A673 (cell line): ENCODE measurements around the gene MRM1. TPM values are rescaled to one million over a fixed set of nuclear protein-coding genes. Genes with fewer than 3 reads are reported as not detected.

Experiments used
- BruUV-seq: library from RNA; stranded (reverse); fragments of 400-500 nt; replicated peaks from 2 replicates; lab custom pipeline; 2021; lab: Mats Ljungman, UMichigan
- CTCF ChIA-PET: fragments of 300-600 bp; sonication (Branson Sonifier 250); formaldehyde crosslinking; loops from one replicate; lab custom pipeline; 2022; ENCODE audit warnings: antibody characterized with exemption; lab: Charles Lee
- POLR2A ChIA-PET: fragments of 300-600 bp; sonication (Branson Sonifier 250); formaldehyde crosslinking; loops from one replicate; lab custom pipeline; 2022; ENCODE audit warnings: antibody characterized with exemption; ENCODE audit not compliant: low non-redundant PET; lab: Charles Lee
- DNase-seq: peaks from one replicate; pipeline ENCODE4 v3.0.0-alpha.2; 2015; ENCODE audit warnings: low spot score
- H3K27ac ChIP-seq: fragments of 200-600 bp; sonication (generic); 2 replicates; pipeline ENCODE4 v1.5.1; 2016; ENCODE audit warnings: mixed run types, low read depth, mild to moderate bottlenecking, mixed read lengths, antibody characterized with exemption, low read length; ENCODE audit not compliant: poor library complexity, severe bottlenecking
- H3K27me3 ChIP-seq: fragments of 200-600 bp; sonication (generic); replicated peaks from 2 replicates; pipeline ENCODE4 v1.6.1; 2017; ENCODE audit warnings: mixed run types, low read depth, mild to moderate bottlenecking, mixed read lengths, antibody characterized with exemption, low read length; ENCODE audit not compliant: insufficient read depth, poor library complexity
- H3K36me3 ChIP-seq: fragments of 200-600 bp; sonication (generic); 2 replicates; pipeline ENCODE4 v1.6.1; 2016; ENCODE audit warnings: mixed run types, mild to moderate bottlenecking, mixed read lengths, antibody characterized with exemption, low read length; ENCODE audit not compliant: insufficient read depth, poor library complexity, severe bottlenecking
- H3K4me1 ChIP-seq: fragments of 200-600 bp; sonication (generic); 2 replicates; pipeline ENCODE4 v1.6.1; 2017; ENCODE audit warnings: mixed run types, mild to moderate bottlenecking, mixed read lengths, antibody characterized with exemption, low read length; ENCODE audit not compliant: insufficient read depth, poor library complexity, severe bottlenecking
- H3K4me3 ChIP-seq: fragments of 200-600 bp; sonication (generic); 2 replicates; pipeline ENCODE4 v1.5.1; 2016; ENCODE audit warnings: low read depth, mixed run types, mild to moderate bottlenecking, mixed read lengths, low read length; ENCODE audit not compliant: poor library complexity, severe bottlenecking
- H3K9me3 ChIP-seq: fragments of 200-600 bp; sonication (generic); 2 replicates; pipeline ENCODE4 v1.6.1; 2016; ENCODE audit warnings: mixed run types, low read depth, mild to moderate bottlenecking, mixed read lengths, antibody characterized with exemption, low read length; ENCODE audit not compliant: poor library complexity, severe bottlenecking
- CTCF ChIP-seq: fragments of 300-800, 200-600 bp; sonication (generic); conservative IDR thresholded peaks from 2 replicates; pipeline ENCODE4 v1.5.1; 2017; ENCODE audit warnings: low read depth, mild to moderate bottlenecking, antibody characterized with exemption, low read length, moderate library complexity, mixed read lengths
- EZH2 ChIP-seq: fragments of 200-600 bp; sonication (generic); IDR thresholded peaks from 2 replicates; pipeline ENCODE4 v1.6.1; 2017; ENCODE audit warnings: borderline replicate concordance, low read depth, mild to moderate bottlenecking, mixed read lengths, antibody characterized with exemption, low read length; ENCODE audit not compliant: poor library complexity, severe bottlenecking
- intact Hi-C: fragments of 100-400 bp; cut with micrococcal nuclease; formaldehyde crosslinking; loops from one replicate; pipeline ENCODE4 v1.10.0; 2022; ENCODE audit not compliant: unreplicated experiment
- total RNA-seq: library from RNA; stranded (reverse); gene quantifications from 2 replicates; pipeline ENCODE4 v1.2.3, GENCODE V29; 2021

Gene MRM1
- total RNA-seq, 1 experiment from 2014 or later = 6.5 TPM

DNA sequence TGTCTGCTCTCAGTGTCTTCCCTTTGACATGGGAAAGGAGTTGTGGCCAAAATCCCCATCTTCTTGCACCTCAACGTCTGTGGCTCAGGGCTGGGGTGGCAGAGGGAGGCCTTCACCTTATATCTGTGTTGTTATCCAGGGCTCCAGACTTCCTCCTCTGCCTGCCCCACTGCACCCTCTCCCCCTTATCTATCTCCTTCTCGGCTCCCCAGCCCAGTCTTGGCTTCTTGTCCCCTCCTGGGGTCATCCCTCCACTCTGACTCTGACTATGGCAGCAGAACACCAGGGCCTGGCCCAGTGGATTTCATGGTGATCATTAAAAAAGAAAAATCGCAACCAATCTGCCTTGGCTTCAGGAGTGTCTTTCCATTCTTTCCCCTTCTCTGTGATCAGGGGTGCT is 918 bp upstream of the MRM1 start:
- H3K9me3 ChIP-seq = no peaks in the 10 kb centered on the region
- DNase-seq = no peak
- no peaks in the 10 kb centered on the region for H3K27me3 ChIP-seq
- H3K27ac ChIP-seq = no peak overlapping the region
- intact Hi-C loops = no loop called here
- H3K4me3 ChIP-seq = no peak overlapping the region
- TF ChIP-seq CTCF = no peak
- no peak for TF ChIP-seq EZH2
- BruUV-seq = no TSS peak
- no peaks in the 10 kb centered on the region for H3K36me3 ChIP-seq
- ChIA-PET CTCF (no interaction called here), POLR2A (no interaction called here)
- H3K4me1 ChIP-seq = no peaks in the 10 kb centered on the region

- ChIA-PET CTCF (no interaction called here), POLR2A (no interaction called here)
- no peaks in the 10 kb centered on the region for H3K9me3 ChIP-seq
- no peaks in the 10 kb centered on the region for H3K4me1 ChIP-seq
- H3K36me3 ChIP-seq = no peaks in the 10 kb centered on the region
- peak overlapping the region; percentile 57 for H3K27ac ChIP-seq
- TF ChIP-seq EZH2 (no peak), CTCF (no peak)
- intact Hi-C loops = no loop called here
- BruUV-seq = no TSS peak
- peak overlapping the region; percentile 73 for H3K4me3 ChIP-seq
- no peak for DNase-seq
- H3K27me3 ChIP-seq = no peaks in the 10 kb centered on the region
Measured at GRCh38 chr17:36600936-36601302, 464 bp upstream of the MRM1 start.

DNA sequence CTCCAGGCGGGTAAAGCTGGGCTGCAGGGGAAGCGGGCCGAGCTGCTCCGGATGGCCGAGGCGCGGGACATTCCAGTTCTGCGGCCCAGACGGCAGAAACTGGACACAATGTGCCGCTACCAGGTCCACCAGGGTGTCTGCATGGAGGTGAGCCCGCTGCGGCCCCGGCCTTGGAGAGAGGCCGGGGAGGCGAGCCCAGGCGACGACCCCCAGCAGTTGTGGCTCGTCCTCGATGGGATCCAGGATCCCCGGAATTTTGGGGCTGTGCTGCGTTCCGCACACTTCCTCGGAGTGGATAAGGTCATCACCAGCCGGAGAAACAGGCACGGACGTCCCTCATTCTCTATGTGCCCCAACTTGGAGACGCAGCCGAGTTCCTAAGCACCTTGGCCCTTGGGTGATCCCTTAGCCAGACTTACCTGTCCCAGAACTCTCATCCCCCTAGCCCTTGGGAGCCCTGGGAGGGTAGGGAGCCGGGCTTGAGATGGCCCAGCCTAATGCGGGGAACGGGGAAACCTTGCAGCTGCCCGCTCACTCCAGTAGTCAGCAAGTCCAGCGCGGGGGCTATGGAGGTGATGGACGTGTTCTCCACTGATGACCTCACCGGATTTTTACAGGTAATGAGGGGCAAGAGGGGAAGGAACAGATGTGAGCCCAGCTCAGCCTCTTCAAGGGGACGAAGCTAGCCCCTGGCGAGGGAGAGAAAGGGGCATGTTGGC is 806 bp downstream of the MRM1 start:
- peak overlapping the region; percentile 73 for H3K4me3 ChIP-seq
- no peak for DNase-seq
- H3K27ac ChIP-seq = peak overlapping the region; percentile 57
- BruUV-seq = TSS peak; percentile 28
- no peaks in the 10 kb centered on the region for H3K27me3 ChIP-seq
- no peaks in the 10 kb centered on the region for H3K4me1 ChIP-seq
- H3K36me3 ChIP-seq = no peaks in the 10 kb centered on the region
- no peaks in the 10 kb centered on the region for H3K9me3 ChIP-seq
- TF ChIP-seq CTCF = no peak
- no peak for TF ChIP-seq EZH2
- ChIA-PET CTCF (interaction anchor here (0.5 to 1.4 kb wide), 4 partner anchors 18 to 638 kb away, joined by 4 to 7 read pairs (median 6); no protein-coding TSS in a partner anchor), POLR2A (no interaction called here)
- intact Hi-C loops = no loop called here
